NCI-H446 (cell line): ENCODE data around the gene AMOTL2.
A peak's percentile ranks its signal among the peaks of the same experiment; 100 is the strongest.

Experiments
- DNase-seq, 2 experiments: peaks; one replicate each; lab custom pipeline; 2025; lab: John Stamatoyannopoulos, UW

AMOTL2 gene

DNA sequence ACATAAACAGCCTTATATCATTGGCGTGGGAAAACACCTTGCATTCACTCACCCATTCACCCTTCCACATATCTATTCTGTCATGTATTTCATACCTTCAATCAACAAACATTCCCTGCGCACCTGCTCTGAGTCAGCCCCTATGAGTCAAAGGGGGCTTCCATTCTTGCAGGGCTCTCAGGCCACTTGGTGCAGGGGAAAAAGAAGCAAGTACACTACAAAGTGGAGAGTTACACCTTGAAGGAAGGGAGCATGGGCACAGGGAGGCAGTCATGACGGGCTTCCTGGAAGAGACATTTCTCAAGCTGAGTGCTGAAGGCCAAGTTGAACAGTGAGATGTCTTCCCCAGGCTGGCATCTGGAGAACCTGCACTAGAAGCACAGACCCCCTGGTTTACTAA lies 4.6 kb upstream of the AMOTL2 start:
- no peak for DNase-seq

DNA sequence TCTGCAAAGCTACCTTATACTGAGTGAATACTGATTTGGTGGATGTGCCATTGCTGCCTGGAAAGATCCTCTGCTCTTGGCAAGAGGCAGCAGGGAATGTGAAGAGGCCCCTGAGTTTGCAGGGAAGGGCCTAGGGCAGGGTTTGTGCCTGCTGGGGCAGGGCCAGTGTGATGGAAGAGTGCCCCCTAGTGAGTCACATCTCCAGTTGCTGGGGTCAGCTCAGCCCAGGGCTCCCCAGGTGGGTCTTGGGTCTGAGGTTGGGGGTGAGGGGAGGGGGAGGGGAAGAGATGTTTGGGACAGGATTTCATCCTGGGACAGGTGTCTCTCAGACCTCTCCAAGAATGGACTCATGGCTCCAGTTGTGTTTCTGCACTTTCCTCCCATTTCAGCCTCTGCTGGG lies 4.1 kb upstream of the AMOTL2 start:
- peak in 1 of 2 experiments; percentile 38 for DNase-seq

DNA sequence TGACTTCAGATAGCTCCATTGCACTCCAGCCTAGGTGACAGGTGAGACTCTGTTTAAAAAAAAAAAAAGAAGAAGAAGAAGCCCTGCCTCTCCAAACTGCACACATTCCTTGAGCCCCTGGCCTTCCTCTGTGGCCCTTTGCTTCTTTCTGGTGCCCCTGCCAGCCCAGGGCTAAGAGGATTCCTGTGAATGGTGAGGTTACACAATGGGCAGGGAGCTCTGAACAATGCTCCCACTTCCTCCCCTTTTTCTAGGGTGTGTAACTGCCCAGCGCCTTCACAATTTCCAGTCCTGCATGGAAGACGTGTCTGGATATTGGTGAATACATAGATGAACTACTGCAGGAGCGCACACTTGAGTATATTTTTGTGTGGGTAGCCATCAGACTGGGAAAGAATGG lies 3.6 kb upstream of the AMOTL2 start:
- DNase-seq: no peak

DNA sequence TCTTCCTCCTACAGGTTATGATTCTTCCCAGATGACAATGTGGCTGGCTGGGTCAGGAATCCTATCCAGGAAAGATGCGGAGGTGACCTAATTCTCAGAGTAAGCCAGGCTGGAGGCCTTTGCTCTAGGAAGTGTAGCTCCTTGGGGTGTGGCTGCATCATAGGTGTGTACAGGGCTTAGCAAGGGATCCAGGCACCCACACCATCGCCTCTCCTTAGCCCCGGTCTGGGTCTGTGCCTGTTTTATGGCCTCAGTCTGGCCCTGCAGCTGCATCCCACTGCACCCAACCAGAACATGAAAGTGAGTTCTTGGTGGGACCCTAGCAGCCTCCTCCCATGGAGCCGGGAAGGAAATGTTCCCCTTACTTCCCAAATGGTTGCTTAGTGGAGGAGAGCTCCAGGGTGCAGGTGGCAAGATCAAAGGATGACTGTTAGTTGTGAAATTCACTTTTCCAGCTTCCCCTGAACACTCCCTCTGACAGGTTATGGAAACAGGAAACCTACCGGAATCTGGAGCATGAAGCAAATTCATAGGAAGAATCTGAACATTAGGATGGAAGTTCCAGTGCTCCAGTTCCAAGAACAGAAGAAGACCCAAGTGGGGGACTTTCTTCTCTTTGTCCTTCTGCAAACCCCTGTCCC lies 2.7 kb upstream of the AMOTL2 start:
- DNase-seq: no peak

DNA sequence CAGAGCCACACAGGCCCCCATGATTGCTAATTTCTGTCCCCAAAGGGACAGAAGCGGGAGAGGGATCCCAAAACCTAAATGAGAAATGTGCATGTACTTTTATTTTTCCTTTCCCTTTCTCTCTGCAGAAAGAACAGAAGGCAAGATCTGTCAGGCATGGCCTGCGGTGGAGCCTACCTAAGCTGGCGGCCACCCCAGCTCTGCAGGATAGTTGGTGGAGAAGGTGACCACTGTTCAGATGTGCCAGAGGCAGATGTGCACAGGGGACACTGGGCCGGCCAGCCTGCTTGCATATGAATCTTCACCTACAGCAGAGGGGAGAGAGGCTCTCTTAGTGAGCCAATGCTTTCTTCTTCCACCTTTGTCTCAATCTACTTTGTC lies 2.1 kb upstream of the AMOTL2 start:
- no peak for DNase-seq

DNA sequence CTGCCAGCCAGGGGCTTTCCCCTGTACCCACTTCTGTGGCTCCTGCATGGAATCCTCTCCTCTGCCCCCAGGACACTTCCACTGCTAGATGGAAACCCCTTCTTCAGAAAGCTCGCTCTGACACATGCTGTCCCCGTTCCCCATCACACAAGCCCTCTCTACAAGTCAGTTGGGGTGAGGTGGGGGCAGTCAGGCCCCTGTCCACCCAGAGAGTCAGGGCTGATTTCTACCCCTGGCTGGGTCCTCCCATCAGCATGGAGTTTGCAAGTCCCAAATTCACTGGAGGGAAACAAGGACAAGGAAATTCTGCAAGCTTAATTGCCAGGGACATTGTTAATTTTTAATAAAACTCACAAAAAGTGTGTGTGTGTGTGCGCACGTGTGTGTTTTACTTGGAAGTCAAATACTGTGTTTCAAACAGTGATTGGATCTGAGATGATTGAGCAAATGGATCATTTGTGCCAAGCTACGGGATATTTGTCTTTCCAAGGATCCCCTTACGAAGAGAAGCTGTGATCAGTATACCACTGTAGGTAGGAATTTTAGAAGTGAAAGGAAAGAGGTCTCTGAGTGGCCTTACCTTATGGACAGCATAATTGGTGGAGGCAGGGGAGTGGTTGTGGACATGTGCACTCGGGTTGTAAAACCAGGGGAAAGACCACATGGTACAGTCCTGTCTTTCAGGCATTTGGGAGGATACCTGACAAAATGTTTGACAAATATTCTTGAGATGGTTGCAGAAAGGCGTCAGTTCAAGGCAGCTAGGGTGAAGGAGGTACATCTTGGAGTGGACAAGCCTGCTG lies 1.5 kb upstream of the AMOTL2 start:
- no peak for DNase-seq

DNA sequence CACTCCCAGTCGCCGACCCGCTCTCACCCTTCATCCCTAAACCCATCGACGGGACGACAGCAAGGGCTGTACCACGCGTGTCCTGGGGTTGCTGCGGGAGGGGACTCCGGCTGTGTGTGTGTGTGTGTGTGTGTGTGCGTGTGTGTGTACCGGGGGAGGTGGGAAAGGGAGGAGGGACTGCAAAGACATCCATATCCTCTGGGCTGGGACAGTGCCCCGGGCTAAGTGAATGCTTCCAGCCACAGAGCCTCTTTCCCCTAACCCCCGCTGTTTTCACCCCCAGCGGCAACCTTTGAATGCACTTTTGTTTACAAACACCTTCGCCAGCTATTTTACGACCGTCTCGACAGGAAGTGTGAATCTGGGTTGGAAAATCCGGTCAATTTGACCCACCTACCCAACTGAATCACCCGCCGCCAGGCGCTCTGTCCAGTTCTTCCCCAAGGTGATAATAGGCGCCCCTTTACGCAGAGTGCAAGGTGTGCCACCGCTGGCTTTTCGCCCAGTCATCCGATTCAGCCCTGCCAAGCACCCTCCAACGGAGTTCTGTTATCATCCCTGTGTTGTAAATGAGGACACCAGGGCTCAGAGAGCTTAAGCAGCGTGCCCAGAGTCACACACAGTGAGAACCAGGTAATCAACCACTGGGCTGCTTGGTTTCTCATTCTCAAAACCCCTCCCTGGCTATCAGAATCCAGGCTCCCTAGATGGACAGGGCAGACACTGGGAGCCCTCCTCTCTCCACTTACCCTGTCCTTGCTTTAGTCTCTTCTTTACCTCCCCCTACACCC lies 739 bp upstream of the AMOTL2 start:
- peak in 1 of 2 experiments; percentile 47 for DNase-seq

DNA sequence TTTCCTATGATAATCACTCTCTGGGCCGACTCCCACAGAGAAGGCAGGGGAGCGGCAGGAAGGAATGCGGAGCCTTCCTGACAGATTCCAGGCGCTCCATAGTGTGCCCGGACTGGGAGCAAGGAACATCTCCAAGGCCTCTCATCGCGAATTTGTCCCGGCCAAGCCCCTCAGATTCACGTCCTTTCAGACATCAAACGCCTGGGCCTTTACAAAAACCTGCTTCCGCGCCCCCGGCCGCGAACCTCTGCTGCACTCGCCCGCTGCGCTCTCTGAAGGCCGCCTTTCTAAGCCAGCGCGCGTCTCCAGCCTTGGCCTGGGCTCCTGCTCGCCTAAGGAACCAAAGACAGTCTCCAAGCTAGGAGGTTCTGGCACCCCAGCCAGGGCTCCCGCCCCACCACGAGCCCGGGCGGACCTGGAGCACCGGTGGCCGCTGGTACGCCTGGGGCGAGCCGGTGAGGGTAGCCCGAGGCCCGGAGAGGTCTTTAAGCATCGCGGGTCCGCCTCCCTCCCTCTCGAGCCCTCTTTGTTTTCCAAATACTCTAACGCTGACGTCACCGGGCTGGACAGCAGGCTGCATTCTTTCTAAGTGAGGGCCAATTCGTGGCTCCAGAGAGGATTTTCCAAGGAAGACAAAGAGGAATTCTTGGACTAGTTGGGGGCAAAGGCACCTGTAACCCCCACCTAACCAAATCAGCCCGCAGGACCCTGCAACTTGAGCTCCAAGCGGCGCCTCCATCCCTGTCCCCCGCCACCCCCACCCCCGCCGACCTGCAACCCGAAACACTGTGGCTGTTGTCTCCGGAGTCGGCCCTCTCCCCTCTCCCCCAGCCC lies 759 bp downstream of the AMOTL2 start:
- peak; percentile 61 to 73 for DNase-seq

DNA sequence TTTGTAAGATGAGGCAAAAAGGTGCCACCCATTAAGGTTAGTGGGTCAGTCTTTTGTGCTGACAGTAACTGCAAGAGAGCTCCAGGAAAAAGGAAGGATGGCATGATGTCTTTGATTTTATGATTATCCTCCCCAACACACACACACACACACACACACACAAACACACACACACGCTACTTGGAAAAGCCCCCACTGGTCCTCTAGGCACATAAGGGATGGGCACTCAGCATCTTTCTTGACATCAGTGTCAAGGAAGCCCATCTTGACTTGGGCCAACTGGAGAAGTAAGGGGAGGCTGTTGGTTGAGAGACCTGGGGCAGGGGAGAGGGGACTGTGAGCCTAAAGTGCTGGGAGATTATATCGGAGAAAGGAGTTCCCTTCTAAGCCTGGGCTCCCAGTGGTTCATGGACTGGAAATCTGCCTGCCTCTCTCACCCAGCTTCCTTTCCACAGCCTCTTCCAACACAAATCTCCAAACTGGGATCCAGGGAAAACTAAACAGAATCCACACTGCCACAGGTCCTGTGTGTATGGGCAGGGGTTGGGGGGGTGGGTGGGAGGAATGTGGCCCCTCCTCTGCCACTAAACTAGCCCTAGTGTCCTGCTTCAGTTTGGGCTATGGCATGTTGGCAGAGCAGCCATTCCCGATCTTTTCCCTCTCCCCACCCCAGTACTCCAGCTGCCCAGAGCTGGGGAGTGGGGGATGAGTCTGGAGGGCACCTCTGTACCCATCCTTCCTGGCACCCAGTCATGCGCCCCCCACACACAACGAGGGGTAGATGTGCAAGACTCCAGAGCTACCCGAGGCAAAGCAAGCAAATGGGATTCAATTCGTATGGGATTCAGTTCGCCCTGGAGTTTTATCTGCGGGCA lies 1.6 kb downstream of the AMOTL2 start:
- no peak for DNase-seq

DNA sequence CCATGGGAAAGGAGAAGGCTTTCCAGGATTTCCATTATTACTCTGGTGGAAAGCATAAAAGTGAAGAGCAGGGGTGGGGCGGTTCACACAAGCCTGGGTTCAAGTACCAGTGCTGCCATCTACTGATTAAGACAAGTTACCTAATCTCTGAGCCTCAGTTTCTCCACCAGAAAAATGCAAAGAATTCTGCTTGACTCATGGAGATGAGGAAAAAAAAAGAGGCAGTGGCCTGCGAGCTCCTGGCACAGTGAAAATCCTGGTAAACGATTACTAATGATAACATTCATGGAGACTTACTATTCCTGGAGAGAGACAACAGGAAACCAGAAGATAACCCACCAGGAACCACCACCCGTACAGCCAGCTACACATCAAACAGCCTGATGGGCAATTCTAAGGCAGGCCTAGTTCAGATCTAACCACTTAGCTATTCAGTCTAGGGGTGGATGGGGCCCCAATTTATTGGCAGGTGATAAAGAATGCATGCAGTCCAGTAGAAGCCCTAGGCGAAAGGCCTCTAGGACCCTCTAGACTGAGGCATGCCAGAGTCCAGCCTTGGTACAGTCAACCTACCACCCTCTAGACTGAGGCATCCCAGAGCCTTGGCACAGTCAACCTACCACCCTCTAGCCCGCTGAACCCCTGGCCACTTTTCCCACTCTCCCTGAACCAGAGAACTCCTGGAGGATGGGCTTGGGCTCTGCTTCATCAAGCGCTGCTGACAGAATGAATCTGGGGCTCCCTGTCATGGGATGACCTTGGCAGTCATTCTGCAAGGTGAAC lies 2.5 kb downstream of the AMOTL2 start:
- no peak for DNase-seq

DNA sequence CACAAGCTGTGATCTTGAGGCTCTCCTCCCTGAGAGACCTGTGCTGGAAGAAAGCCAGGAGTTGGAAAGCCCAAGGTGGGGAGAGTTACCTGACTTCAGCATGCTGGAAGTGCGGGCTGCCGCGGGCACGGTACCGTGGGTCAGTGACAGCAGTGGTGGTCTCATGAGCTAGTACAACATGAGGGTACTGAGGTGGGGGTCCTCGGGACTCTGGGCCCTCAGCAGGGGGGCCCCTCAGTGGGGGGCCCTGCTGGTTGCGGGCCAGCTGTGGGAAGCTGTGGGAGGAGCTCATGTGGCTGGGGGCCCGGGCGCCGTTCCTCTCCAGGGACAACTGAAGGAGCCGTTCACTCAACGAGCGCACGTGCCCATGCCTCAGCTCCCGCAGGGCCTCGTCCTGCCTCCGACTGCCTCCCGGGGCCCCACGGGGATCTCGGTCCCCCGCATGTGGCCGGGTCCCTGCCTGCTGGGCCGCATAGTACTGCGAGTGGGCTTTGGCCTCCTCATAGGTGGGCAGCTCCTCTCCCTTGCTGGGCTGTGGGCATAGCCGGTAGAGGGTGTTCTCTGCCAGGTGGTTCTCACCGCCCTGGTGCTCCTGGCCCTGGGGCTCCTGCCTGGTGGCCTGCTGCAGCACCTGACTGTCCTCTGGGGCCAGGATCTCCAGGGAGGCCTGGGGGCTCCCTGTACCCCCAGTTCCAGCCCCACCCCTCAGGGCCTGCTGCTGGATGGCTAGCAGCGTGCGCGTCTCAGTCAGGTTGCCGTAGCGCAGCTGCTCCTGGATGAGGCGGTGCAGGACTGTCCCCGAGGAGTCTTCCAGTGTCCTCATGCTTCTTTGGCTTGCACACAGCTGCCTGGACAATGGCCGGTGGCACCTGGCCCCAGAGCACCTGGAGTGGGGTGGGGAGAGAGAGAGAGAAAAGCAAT lies 3.4 kb downstream of the AMOTL2 start:
- no peak for DNase-seq

DNA sequence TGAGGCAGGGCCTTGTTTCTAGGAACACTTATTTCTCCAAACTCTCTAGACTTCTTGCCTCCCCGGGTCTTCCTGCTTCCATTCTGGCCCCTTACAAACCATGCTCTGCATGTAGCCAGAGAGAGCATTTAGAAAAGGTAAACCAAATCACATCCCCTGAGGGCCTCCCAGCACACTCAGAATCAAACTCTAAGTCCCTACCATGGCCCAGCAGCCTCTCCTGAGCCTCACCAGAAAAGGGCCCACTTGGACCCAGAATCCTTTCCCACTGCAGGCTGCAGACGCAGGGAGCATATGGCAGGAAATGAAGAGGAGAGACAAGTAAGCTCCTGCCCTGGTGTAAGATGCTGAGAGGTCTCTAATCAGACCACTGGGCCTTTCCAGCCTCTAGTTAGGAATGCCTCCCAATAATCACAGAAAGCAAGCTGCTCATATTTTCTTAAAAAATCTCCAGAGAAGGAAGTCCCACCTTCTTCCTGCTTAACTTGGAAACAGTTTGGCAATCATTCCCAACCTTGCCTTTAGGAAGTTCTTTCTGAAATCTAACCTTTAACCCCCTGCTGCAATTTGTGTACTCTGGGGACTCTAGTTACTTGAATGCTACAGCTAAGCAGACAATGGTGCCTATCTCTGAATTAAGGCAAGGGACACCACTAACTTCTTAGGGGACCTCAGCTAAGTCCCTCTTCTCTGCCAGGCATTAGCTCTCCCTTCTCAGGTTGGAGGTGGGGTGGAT lies 4.2 kb downstream of the AMOTL2 start:
- no peak for DNase-seq

DNA sequence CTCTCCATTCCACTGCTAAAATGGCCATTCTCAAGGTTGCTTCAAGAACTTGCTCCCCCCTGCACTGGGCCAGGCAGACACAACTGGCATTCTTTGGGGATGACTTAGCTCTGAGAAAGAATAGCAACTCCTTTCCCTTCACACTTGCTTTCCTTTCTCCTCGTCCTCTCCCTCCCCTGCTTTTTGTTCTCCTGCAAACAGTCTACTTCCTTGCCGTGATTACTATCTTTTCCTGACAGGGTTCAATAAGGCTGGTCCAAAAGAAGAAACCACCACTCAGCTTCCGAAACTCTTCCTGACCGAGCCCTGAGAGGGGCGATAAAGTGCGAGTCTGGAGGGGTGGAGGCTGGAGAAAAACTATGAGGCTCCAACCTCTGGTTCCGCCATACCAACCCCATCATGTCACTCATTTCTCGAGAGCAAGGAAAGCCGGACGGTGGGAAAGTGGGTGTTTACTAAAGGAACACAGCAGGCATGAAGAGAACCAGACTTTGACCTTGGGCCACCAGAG lies 5.0 kb downstream of the AMOTL2 start:
- no peak for DNase-seq

DNA sequence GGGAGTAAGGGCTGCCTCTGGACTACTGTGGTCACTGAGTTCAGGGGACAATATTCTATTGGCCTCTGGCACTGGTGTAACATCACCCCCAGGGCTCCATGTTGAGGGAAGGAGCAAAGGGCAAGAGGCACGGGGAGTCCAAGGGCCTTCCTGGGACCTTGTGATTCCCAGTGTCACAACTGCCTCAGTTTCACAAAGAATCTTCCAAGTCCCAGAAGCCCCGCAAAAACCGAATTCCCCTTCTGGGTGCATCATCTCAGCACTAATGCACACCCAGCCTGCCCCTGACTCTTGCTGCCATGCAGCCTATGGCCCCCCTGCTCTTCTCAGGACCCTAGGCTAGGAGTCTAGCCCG lies 5.5 kb downstream of the AMOTL2 start:
- DNase-seq: no peak

DNA sequence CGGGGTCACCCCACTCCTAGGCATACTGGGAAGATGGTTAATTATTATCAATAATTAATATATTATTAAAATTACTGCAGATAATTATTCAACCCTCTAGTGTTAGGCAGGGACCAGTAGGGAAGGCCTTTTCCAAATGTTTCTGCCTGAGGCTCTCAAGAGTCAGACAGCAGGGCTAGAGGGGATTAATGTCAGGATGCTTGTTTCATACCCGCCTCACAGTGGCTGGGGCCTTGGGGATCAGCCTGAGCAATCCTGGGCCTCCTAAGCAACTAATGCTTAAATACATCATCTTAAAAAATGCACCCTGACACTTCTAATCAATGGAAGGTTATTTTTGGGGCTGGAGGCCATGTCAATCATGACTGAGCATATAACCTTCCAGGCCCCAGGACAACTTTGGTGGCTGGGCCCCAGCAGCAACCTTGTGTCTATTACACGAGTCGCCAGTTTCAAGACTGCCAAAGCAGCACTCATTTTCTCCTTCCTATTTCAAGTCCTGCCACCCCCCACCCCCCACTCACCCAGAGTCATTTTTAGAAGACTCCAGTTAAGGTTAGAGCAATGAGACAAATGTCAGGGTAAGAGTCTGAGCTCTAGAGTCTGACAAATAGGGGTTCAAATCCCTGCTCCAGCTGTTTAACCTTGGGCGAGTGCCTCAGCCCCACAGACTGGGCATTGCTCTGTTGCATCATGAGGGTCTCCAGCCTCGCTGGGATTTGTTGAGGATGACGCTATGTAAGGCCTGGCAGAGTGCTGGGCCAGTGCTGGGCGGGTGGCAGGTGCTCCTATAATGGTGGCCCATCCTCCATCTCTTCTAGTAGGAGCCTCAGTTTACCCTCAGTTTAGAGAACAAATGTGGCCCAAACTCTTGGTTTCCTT lies 6.1 kb downstream of the AMOTL2 start:
- no peak for DNase-seq

DNA sequence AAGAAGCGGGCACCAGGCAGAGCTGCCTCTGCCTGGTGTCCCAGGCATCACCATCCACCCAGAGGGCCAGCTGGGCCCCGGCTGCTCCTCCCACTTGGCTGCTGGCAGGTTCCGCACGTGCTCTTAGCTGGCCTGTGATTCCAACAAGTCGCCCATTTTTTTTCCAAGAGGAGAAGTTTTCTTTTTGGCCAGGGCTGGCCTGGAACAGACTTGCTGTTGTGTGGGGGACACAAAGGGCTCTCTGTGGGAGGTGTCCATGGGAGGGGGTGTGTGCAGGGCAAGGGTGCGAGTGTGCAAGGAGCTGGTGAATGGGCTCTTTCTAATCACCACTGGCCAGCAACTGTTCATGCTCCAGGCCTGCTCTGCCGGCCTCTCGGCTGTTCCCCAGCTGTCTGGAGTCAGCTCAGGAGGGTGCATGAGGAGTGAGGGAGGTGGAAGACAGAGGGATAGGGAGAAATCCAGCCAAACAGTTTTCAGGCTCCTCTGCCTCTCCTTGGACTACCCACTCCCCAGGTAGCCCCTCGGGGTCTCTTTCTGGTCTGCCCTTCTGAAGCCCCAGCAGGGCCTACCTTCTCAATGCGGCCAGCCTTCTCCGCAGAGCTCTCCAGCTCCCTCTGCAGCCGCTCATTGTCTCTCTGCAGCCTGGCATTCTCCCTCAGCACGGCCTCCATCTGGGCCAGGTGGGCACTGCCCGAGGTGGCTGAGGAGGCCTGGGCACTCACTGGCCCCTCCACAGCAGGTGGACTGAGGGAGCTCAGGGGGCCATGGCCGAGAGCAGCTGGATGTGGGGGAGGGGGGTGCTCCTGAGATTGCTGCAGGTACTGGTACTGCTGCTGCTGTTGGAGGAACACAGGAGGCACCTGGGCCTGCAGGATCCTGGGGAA lies 7.1 kb downstream of the AMOTL2 start:
- no peak for DNase-seq
